ENCODE measurements around the gene HPCA. TPM values are rescaled to one million over a fixed set of nuclear protein-coding genes. Genes with fewer than 3 reads are reported as not detected.

Gene HPCA
- total RNA-seq, 1 experiment from 2014 or later, result not detected

- no peak overlapping the region for H3K4me3 ChIP-seq
- peaks cover 7% of the 10 kb centered on the region; the same call in 1 of the 2 replicates for H3K27me3 ChIP-seq
- DNase-seq, result no peak
- H3K36me3 ChIP-seq, result no peaks in the 10 kb centered on the region
- H3K9me3 ChIP-seq, result no peaks in the 10 kb centered on the region
These were observed 2.8 kb upstream of the HPCA start for GRCh38 chr1:32883338-32884031.

GRCh38 chr1:32884032-32884372, 2.3 kb upstream of the HPCA start:
- Histone ChIP-seq H3K27me3 (peaks cover 7% of the 10 kb centered on the region; the same call in 1 of the 2 replicates), H3K4me3 (no peak overlapping the region), H3K9me3 (no peaks in the 10 kb centered on the region), H3K36me3 (no peaks in the 10 kb centered on the region)
- DNase-seq, result no peak

GRCh38 chr1:32884726-32885125, 1.6 kb upstream of the HPCA start:
- H3K4me3 ChIP-seq, result no peak overlapping the region
- H3K27me3 ChIP-seq, result peaks cover 7% of the 10 kb centered on the region; the same call in 1 of the 2 replicates
- DNase-seq, result no peak
- H3K9me3 ChIP-seq, result no peaks in the 10 kb centered on the region
- H3K36me3 ChIP-seq, result no peaks in the 10 kb centered on the region

- H3K36me3 ChIP-seq, result no peaks in the 10 kb centered on the region
- peaks cover 7% of the 10 kb centered on the region; the same call in 1 of the 2 replicates for H3K27me3 ChIP-seq
- H3K4me3 ChIP-seq, result no peak overlapping the region
- no peak for DNase-seq
- no peaks in the 10 kb centered on the region for H3K9me3 ChIP-seq
These were observed 651 bp upstream of the HPCA start for GRCh38 chr1:32885676-32886003.

GRCh38 chr1:32886828-32887414, 630 bp downstream of the HPCA start:
- no peaks in the 10 kb centered on the region for H3K9me3 ChIP-seq
- H3K27me3 ChIP-seq, result peaks cover 7% of the 10 kb centered on the region; the same call in 1 of the 2 replicates
- no peak overlapping the region for H3K4me3 ChIP-seq
- no peak for DNase-seq
- no peaks in the 10 kb centered on the region for H3K36me3 ChIP-seq

GRCh38 chr1:32887623-32888022, 1.3 kb downstream of the HPCA start:
- Histone ChIP-seq H3K9me3 (no peaks in the 10 kb centered on the region), H3K27me3 (peaks cover 7% of the 10 kb centered on the region; the same call in 1 of the 2 replicates), H3K36me3 (no peaks in the 10 kb centered on the region), H3K4me3 (no peak overlapping the region)
- DNase-seq, result no peak

GRCh38 chr1:32888134-32888533, 1.8 kb downstream of the HPCA start:
- H3K9me3 ChIP-seq, result no peaks in the 10 kb centered on the region
- peaks cover 7% of the 10 kb centered on the region; the same call in 1 of the 2 replicates for H3K27me3 ChIP-seq
- no peaks in the 10 kb centered on the region for H3K36me3 ChIP-seq
- no peak for DNase-seq
- no peak overlapping the region for H3K4me3 ChIP-seq

GRCh38 chr1:32888677-32889420, 2.6 kb downstream of the HPCA start:
- no peaks in the 10 kb centered on the region for H3K36me3 ChIP-seq
- no peak for DNase-seq
- peaks cover 7% of the 10 kb centered on the region; the same call in 1 of the 2 replicates for H3K27me3 ChIP-seq
- no peaks in the 10 kb centered on the region for H3K9me3 ChIP-seq
- H3K4me3 ChIP-seq, result no peak overlapping the region

GRCh38 chr1:32889731-32890278, 3.5 kb downstream of the HPCA start:
- no peaks in the 10 kb centered on the region for H3K36me3 ChIP-seq
- H3K4me3 ChIP-seq, result no peak overlapping the region
- no peaks in the 10 kb centered on the region for H3K9me3 ChIP-seq
- peaks cover 7% of the 10 kb centered on the region; the same call in 1 of the 2 replicates for H3K27me3 ChIP-seq
- DNase-seq, result no peak

- Histone ChIP-seq H3K9me3 (no peaks in the 10 kb centered on the region), H3K4me3 (no peak overlapping the region), H3K27me3 (peaks cover 7% of the 10 kb centered on the region; the same call in 1 of the 2 replicates), H3K36me3 (no peaks in the 10 kb centered on the region)
- no peak for DNase-seq
These were observed 4.4 kb downstream of the HPCA start for GRCh38 chr1:32890516-32891240.

- Histone ChIP-seq H3K36me3 (no peaks in the 10 kb centered on the region), H3K9me3 (no peaks in the 10 kb centered on the region), H3K4me3 (no peak overlapping the region), H3K27me3 (peaks cover 7% of the 10 kb centered on the region; the same call in 1 of the 2 replicates)
- DNase-seq, result no peak
These were observed 4.9 kb downstream of the HPCA start for GRCh38 chr1:32891241-32891570.

- peaks cover 6% of the 10 kb centered on the region; the same call in 1 of the 2 replicates for H3K27me3 ChIP-seq
- no peaks in the 10 kb centered on the region for H3K9me3 ChIP-seq
- DNase-seq, result no peak
- no peaks in the 10 kb centered on the region for H3K36me3 ChIP-seq
- H3K4me3 ChIP-seq, result no peak overlapping the region
These were observed 5.3 kb downstream of the HPCA start for GRCh38 chr1:32891630-32892029.

GRCh38 chr1:32892368-32893197, 6.3 kb downstream of the HPCA start:
- Histone ChIP-seq H3K9me3 (no peaks in the 10 kb centered on the region), H3K27me3 (no peaks in the 10 kb centered on the region; the same call in 1 of the 2 replicates), H3K36me3 (no peaks in the 10 kb centered on the region), H3K4me3 (no peak overlapping the region)
- no peak for DNase-seq

GRCh38 chr1:32893198-32894018, 7.1 kb downstream of the HPCA start:
- H3K27me3 ChIP-seq, result no peaks in the 10 kb centered on the region
- H3K9me3 ChIP-seq, result no peaks in the 10 kb centered on the region
- peak; percentile 28 for DNase-seq
- no peaks in the 10 kb centered on the region for H3K36me3 ChIP-seq
- H3K4me3 ChIP-seq, result peak overlapping the region; percentile 11; the same call in 1 of the 2 replicates

- Histone ChIP-seq H3K36me3 (no peaks in the 10 kb centered on the region), H3K4me3 (no peak overlapping the region), H3K27me3 (no peaks in the 10 kb centered on the region), H3K9me3 (no peaks in the 10 kb centered on the region)
- no peak for DNase-seq
These were observed 7.8 kb downstream of the HPCA start for GRCh38 chr1:32894019-32894600.

Data from MG63 (cell line).